G401.6 (cell line): Measurements from ENCODE around the gene COL20A1.
"Not testable (repeated sequence)": the region's sequence is repeated elsewhere in the genome, so short reads cannot be mapped to it uniquely, and the experiment has no call there.

ENCODE experiments used
- FAIRE-seq: peaks from 2 replicates; lab custom pipeline; 2012; peaks lifted over from hg19 to GRCh38; lab: Jason Lieb, UNC

Gene COL20A1

GRCh38 chr20:63292904-63293303 lies at the start of gene COL20A1:
TSS of gene COL20A1 (plus strand) at chr20:63293186. CDS start at chr20:63295108, 1,922 bp downstream.
- no peak for FAIRE-seq

GRCh38 chr20:63243604-63244247 lies 49.3 kb upstream of the COL20A1 start:
- no peak for FAIRE-seq

GRCh38 chr20:63244468-63244867 lies 48.5 kb upstream of the COL20A1 start:
- no peak for FAIRE-seq

GRCh38 chr20:63246490-63247288 lies 46.3 kb upstream of the COL20A1 start:
- FAIRE-seq = no peak

GRCh38 chr20:63247671-63248228 lies 45.2 kb upstream of the COL20A1 start:
- no peak for FAIRE-seq

- no peak for FAIRE-seq
Measured at GRCh38 chr20:63248835-63249591, 44.0 kb upstream of the COL20A1 start.

GRCh38 chr20:63249891-63250290 lies 43.1 kb upstream of the COL20A1 start:
- no peak for FAIRE-seq

GRCh38 chr20:63251350-63251749 lies 41.6 kb upstream of the COL20A1 start:
- FAIRE-seq = not testable (repeated sequence)

- no peak for FAIRE-seq
Measured at GRCh38 chr20:63252284-63252711, 40.7 kb upstream of the COL20A1 start.

- FAIRE-seq = no peak
Measured at GRCh38 chr20:63253065-63253437, 39.9 kb upstream of the COL20A1 start.

- FAIRE-seq = no peak
Measured at GRCh38 chr20:63253438-63254231, 39.4 kb upstream of the COL20A1 start.

- FAIRE-seq = no peak
Measured at GRCh38 chr20:63254232-63254605, 38.8 kb upstream of the COL20A1 start, which contains the start of gene NKAIN4. TSS of gene NKAIN4 (minus strand) at chr20:63254463. CDS start at chr20:63254450, 13 bp downstream.

GRCh38 chr20:63254606-63255384 lies 38.2 kb upstream of the COL20A1 start:
- no peak for FAIRE-seq

- no peak for FAIRE-seq
Measured at GRCh38 chr20:63255931-63256704, 36.9 kb upstream of the COL20A1 start.

GRCh38 chr20:63256954-63257353 lies 36.0 kb upstream of the COL20A1 start:
- FAIRE-seq = no peak

GRCh38 chr20:63257629-63258028 lies 35.4 kb upstream of the COL20A1 start:
- FAIRE-seq = no peak

- no peak for FAIRE-seq
Measured at GRCh38 chr20:63258781-63259180, 34.2 kb upstream of the COL20A1 start.

GRCh38 chr20:63259734-63260460 lies 33.1 kb upstream of the COL20A1 start:
- FAIRE-seq = no peak

GRCh38 chr20:63260521-63260920 lies 32.5 kb upstream of the COL20A1 start:
- FAIRE-seq = no peak
